SK-MEL-5 (cell line): ENCODE data around the gene GNPTG. TPM values are rescaled to one million over a fixed set of nuclear protein-coding genes. Genes with fewer than 3 reads are reported as not detected.
A peak's percentile ranks its signal among the peaks of the same experiment; 100 is the strongest.

Source experiments
- DNase-seq: peaks from one replicate; pipeline ENCODE4 v3.0.0-alpha.2; 2016; ENCODE audit warnings: low read depth, low spot score
- in situ Hi-C: cut with HindIII; loops from 2 replicates; pipeline ENCODE4 v1.10.0; 2016; ENCODE audit warnings: low sequenced_read_pairs, high pct_unique_total_duplicates, low pct_unique_long_range_greater_than_20kb
- total RNA-seq: library from RNA; depleted of rRNA; stranded (reverse); fragments of >200 nt; shearing (Covaris generic); gene quantifications from 2 replicates; pipeline ENCODE4 v1.2.3, GENCODE V29; 2014

Gene GNPTG
- total RNA-seq, 1 experiment from 2014 or later, result 110 TPM

- in situ Hi-C loops, result no loop called here
- DNase-seq, result no peak
Observed at GRCh38 chr16:1374418-1375297, 22.9 kb downstream of the GNPTG start.

GRCh38 chr16:1375298-1375640, 23.5 kb downstream of the GNPTG start:
- no peak for DNase-seq
- in situ Hi-C loops, result no loop called here

GRCh38 chr16:1375741-1376410, 24.1 kb downstream of the GNPTG start:
- DNase-seq, result no peak
- in situ Hi-C loops, result no loop called here

- no peak for DNase-seq
- in situ Hi-C loops, result no loop called here
Observed at GRCh38 chr16:1377406-1378010, 25.8 kb downstream of the GNPTG start.

- in situ Hi-C loops, result no loop called here
- no peak for DNase-seq
Observed at GRCh38 chr16:1378087-1378803, 26.5 kb downstream of the GNPTG start.

GRCh38 chr16:1378804-1379303, 27.1 kb downstream of the GNPTG start:
- in situ Hi-C loops, result no loop called here
- DNase-seq, result peak; percentile 41

- DNase-seq, result peak; percentile 41
Observed at GRCh38 chr16:1379304-1380076, 27.8 kb downstream of the GNPTG start.

GRCh38 chr16:1380195-1380594, 28.5 kb downstream of the GNPTG start:
- in situ Hi-C loops, result no loop called here
- DNase-seq, result no peak

More at GRCh38 chr16:1379304-1380076, 27.8 kb downstream of the GNPTG start:
- in situ Hi-C loops, result no loop called here

GRCh38 chr16:1381612-1382406, 30.1 kb downstream of the GNPTG start:
- in situ Hi-C loops, result no loop called here
- DNase-seq, result no peak

- in situ Hi-C loops, result no loop called here
- DNase-seq, result no peak
Observed at GRCh38 chr16:1383556-1383955, 31.8 kb downstream of the GNPTG start.

GRCh38 chr16:1385232-1385631, 33.5 kb downstream of the GNPTG start:
- in situ Hi-C loops, result no loop called here
- DNase-seq, result no peak

- in situ Hi-C loops, result no loop called here
- DNase-seq, result no peak
Observed at GRCh38 chr16:1387331-1387730, 35.6 kb downstream of the GNPTG start.

- in situ Hi-C loops, result no loop called here
- DNase-seq, result no peak
Observed at GRCh38 chr16:1389762-1390161, 38.0 kb downstream of the GNPTG start.

- in situ Hi-C loops, result no loop called here
- no peak for DNase-seq
Observed at GRCh38 chr16:1390239-1390779, 38.6 kb downstream of the GNPTG start.

GRCh38 chr16:1392826-1393225, 41.1 kb downstream of the GNPTG start:
- in situ Hi-C loops, result no loop called here
- DNase-seq, result no peak

- DNase-seq, result no peak
- in situ Hi-C loops, result no loop called here
Observed at GRCh38 chr16:1393613-1394176, 42.0 kb downstream of the GNPTG start.
